GM12878 (cell line): ENCODE measurements around the gene XNDC1N. TPM values are rescaled to one million over a fixed set of nuclear protein-coding genes. Genes with fewer than 3 reads are reported as not detected.

ENCODE experiments used
- ATAC-seq: fragments of 200-7000 bp; cut with Tn5 transposase; 3 replicates; pipeline ENCODE4 v1.9.1; 2020; ENCODE audit warnings: mild to moderate bottlenecking, moderate library complexity
- BruUV-seq: library from RNA; stranded (reverse); fragments of 400-500 nt; replicated peaks from 2 replicates; lab custom pipeline; 2021; lab: Mats Ljungman, UMichigan
- CTCF ChIA-PET: fragments of 300-600 bp; sonication (Branson Sonifier 250); formaldehyde crosslinking; extraction: SDS; loops from one replicate; lab custom pipeline; 2021; ENCODE audit warnings: inconsistent platforms; lab: Yijun Ruan, JAX
- POLR2A ChIA-PET: fragments of 350-600 bp; formaldehyde crosslinking; extraction: SDS; loops from one replicate; lab custom pipeline; 2021; ENCODE audit warnings: inconsistent platforms; lab: Charles Lee
- RAD21 ChIA-PET: fragments of 300-600 bp; sonication (Branson Sonifier 250); formaldehyde crosslinking; loops from one replicate; lab custom pipeline; 2023; ENCODE audit warnings: antibody characterized with exemption; ENCODE audit not compliant: unreplicated experiment; lab: Charles Lee
- SMC1A ChIA-PET: fragments of 300-600 bp; sonication (Branson Sonifier 250); formaldehyde crosslinking; loops from one replicate; lab custom pipeline; 2023; ENCODE audit not compliant: unreplicated experiment, uncharacterized antibody; lab: Charles Lee
- DNase-seq: peaks from one replicate; pipeline ENCODE4 v3.0.0-alpha.2; 2011; ENCODE audit warnings: low read depth, low spot score
- FAIRE-seq: peaks from 3 replicates; lab custom pipeline; 2011; peaks lifted over from hg19 to GRCh38; lab: Jason Lieb, UNC
- H2AFZ ChIP-seq: 2 replicates; pipeline ENCODE4 v1.6.0; 2011; ENCODE audit warnings: low read depth, low read length, control low read depth; ENCODE audit not compliant: control insufficient read depth
- H3K27ac ChIP-seq: 2 replicates; pipeline ENCODE4 v1.5.1; 2011; ENCODE audit warnings: control low read depth; ENCODE audit not compliant: control insufficient read depth, insufficient read depth
- H3K27me3 ChIP-seq, 2 experiments: replicated peaks in 1 of 2; 2 replicates each; pipeline versions ENCODE4 v1.6.0 to v1.6.1; 2011; ENCODE audit warnings: low read length in 1 of 2; ENCODE audit not compliant: control insufficient read depth in 2 of 2, insufficient read depth in 2 of 2
- H3K36me3 ChIP-seq, 2 experiments: 2 replicates each; pipeline ENCODE4 v1.5.1; 2011; ENCODE audit warnings: low read length in 1 of 2; ENCODE audit not compliant: control insufficient read depth in 2 of 2, insufficient read depth in 2 of 2
- H3K4me1 ChIP-seq: 2 replicates; pipeline ENCODE4 v1.6.1; 2011; ENCODE audit warnings: mild to moderate bottlenecking, low read length, moderate library complexity, mixed read lengths; ENCODE audit not compliant: control insufficient read depth, insufficient read depth
- H3K4me2 ChIP-seq: 2 replicates; pipeline ENCODE4 v1.6.0; 2011; ENCODE audit warnings: control low read depth; ENCODE audit not compliant: control insufficient read depth, insufficient read depth
- H3K4me3 ChIP-seq: fragments of 200-600 bp; sonication (generic); 2 replicates; pipeline ENCODE4 v1.5.1; 2016
- H3K79me2 ChIP-seq: 2 replicates; pipeline ENCODE4 v1.6.0; 2011; ENCODE audit warnings: low read length; ENCODE audit not compliant: control insufficient read depth, insufficient read depth
- H3K9ac ChIP-seq: 2 replicates; pipeline ENCODE4 v1.8.0; 2011; ENCODE audit warnings: low read length, control low read depth, mixed read lengths; ENCODE audit not compliant: control insufficient read depth, insufficient read depth
- H3K9me3 ChIP-seq: replicated peaks from 3 replicates; pipeline ENCODE4 v1.5.1; 2011; ENCODE audit warnings: mild to moderate bottlenecking, low read length; ENCODE audit not compliant: control insufficient read depth, insufficient read depth
- H4K20me1 ChIP-seq: 2 replicates; pipeline ENCODE4 v1.6.0; 2011; ENCODE audit not compliant: control insufficient read depth, insufficient read depth
- ATF7 ChIP-seq: fragments of 450-650 bp; IDR thresholded peaks from 2 replicates; pipeline ENCODE4 v1.6.1; 2016; ENCODE audit warnings: low read depth, mild to moderate bottlenecking
- BCL11A ChIP-seq: IDR thresholded peaks from 2 replicates; pipeline ENCODE4 v1.6.1; 2011; ENCODE audit warnings: low read depth, low read length
- BCLAF1 ChIP-seq: fragments of 450-650 bp; IDR thresholded peaks from 2 replicates; pipeline ENCODE4 v1.6.1; 2017; ENCODE audit warnings: antibody characterized with exemption, mild to moderate bottlenecking, moderate library complexity
- FOXK2 ChIP-seq: fragments of 450-650 bp; IDR thresholded peaks from 2 replicates; pipeline ENCODE4 v1.6.1; 2017; ENCODE audit warnings: mild to moderate bottlenecking, moderate library complexity
- LARP7 ChIP-seq: fragments of 450-650 bp; IDR thresholded peaks from 2 replicates; pipeline ENCODE4 v1.6.1; 2017; ENCODE audit warnings: mild to moderate bottlenecking
- NRF1 ChIP-seq: conservative IDR thresholded peaks from 2 replicates; pipeline ENCODE4 v1.6.1; 2011; ENCODE audit warnings: mild to moderate bottlenecking, low read depth, low read length, improper control_type of control experiment
- RUNX3 ChIP-seq: IDR thresholded peaks from 2 replicates; pipeline ENCODE4 v1.6.1; 2012; ENCODE audit warnings: low read length, inconsistent platforms
- SUPT20H ChIP-seq: IDR thresholded peaks from 2 replicates; pipeline ENCODE4 v1.6.1; 2011; ENCODE audit warnings: low read depth, mild to moderate bottlenecking, low read length, moderate library complexity, borderline replicate concordance; ENCODE audit not compliant: control insufficient read depth
- TAF1 ChIP-seq: IDR thresholded peaks from 2 replicates; pipeline ENCODE4 v1.6.1; 2011; ENCODE audit warnings: mild to moderate bottlenecking, low read depth, low read length, borderline replicate concordance
- YBX1 ChIP-seq: fragments of 450-650 bp; IDR thresholded peaks from 2 replicates; pipeline ENCODE4 v1.6.1; 2016; ENCODE audit warnings: antibody characterized with exemption
- ZNF384 ChIP-seq: IDR thresholded peaks from 2 replicates; pipeline ENCODE4 v1.6.1; 2012; ENCODE audit warnings: low read depth, mild to moderate bottlenecking, low read length, improper control_type of control experiment, borderline replicate concordance
- WGBS: methylation state at CpG from one replicate; pipeline ENCODE4 v1.1.6; 2016; ENCODE audit warnings: low lambda C conversion rate; ENCODE audit not compliant: insufficient replicate concordance, insufficient coverage; ENCODE audit errors: missing lambda C conversion rate; 5-methylcytosine and 5-hydroxymethylcytosine counted together
- in situ Hi-C: fragments of 300-500 bp; cut with MboI; formaldehyde crosslinking; loops from 9 replicates; pipeline ENCODE4 v1.14.3; 2018; ENCODE audit warnings: mixed read lengths
- intact Hi-C: fragments of 100-400 bp; cut with micrococcal nuclease; formaldehyde crosslinking; loops from one replicate; pipeline ENCODE4 v1.14.2; 2022; ENCODE audit not compliant: unreplicated experiment
- polyA plus RNA-seq, 11 experiments: library from polyadenylated mRNA; depleted of rRNA in 4 of 11; unstranded in 6 of 11; stranded (reverse) in 5 of 11; fragments of >200 nt; fragmentation: Nextera tagmentation in 4 of 11; fragmentation: Illumina TruSeq in 1 of 11; extraction: Ambion mirVana in 4 of 11; extraction: Trizol in 1 of 11; gene quantifications; 1 replicate in 1 of 11; 2 replicates in 10 of 11; pipeline versions ENCODE4 v1.2.1 to v1.2.3, GENCODE V29; 2011 to 2016; ENCODE audit warnings: inconsistent platforms in 2 of 11, missing spikeins in 2 of 11, low read depth in 1 of 11
- total RNA-seq, 4 experiments: library from RNA; depleted of rRNA in 3 of 4; stranded (reverse); fragments of >200 nt in 3 of 4; fragmentation: Illumina TruSeq in 1 of 4; extraction: Trizol in 1 of 4; gene quantifications; 2 replicates each; pipeline versions ENCODE4 v1.2.1 to v1.2.3, GENCODE V29; 2013 to 2021

XNDC1N gene
- total and polyA plus RNA-seq, 10 of the 15 experiments (the other 5 are each of a cell fraction or from before 2014, with no cell fraction given) = 5.7 to 13.7 (median 9.8) TPM

- ATAC-seq (no peak), FAIRE-seq (no peak), DNase-seq (no peak)
- in situ Hi-C loops = no loop called here
- no peaks in the 10 kb centered on the region for H3K9me3 ChIP-seq
- POLR2A ChIA-PET = interaction anchor here (0.6 kb wide), 1 partner anchor 34 kb away, joined by 3 read pairs; no protein-coding TSS in a partner anchor
- no peaks in the 10 kb centered on the region for H3K4me1 ChIP-seq
- SMC1A ChIA-PET = no interaction called here
- no peak overlapping the region for H3K4me2 ChIP-seq
- no peaks in the 10 kb centered on the region for H4K20me1 ChIP-seq
- H3K36me3 ChIP-seq = peaks cover 0 to 12% of the 10 kb centered on the region in 2 experiments; a peak in 1 of 4 replicates
- no peak overlapping the region for H2AFZ ChIP-seq
- TF ChIP-seq BCLAF1 = no peak
- no peak for TF ChIP-seq LARP7
- TF ChIP-seq ZNF384 = no peak
- TF ChIP-seq RUNX3 = no peak
- no peak for TF ChIP-seq ATF7
- no peak for TF ChIP-seq FOXK2
- TF ChIP-seq SUPT20H = no peak
- TF ChIP-seq TAF1 = no peak
- TF ChIP-seq BCL11A = no peak
- TF ChIP-seq NRF1 = no peak
- TF ChIP-seq YBX1 = no peak
- RAD21 ChIA-PET = no interaction called here
- H3K79me2 ChIP-seq = no peaks in the 10 kb centered on the region
- H3K27ac ChIP-seq = no peak overlapping the region
- WGBS = 93% methylated on average over 7 of the region's 7 CpGs
- intact Hi-C loops = no loop called here
- no peaks in the 10 kb centered on the region for H3K27me3 ChIP-seq
- CTCF ChIA-PET = interaction anchor here (0.6 kb wide), 1 partner anchor 43 kb away, joined by 3 read pairs; no protein-coding TSS in a partner anchor
- no TSS peak for BruUV-seq
- no peak overlapping the region for H3K9ac ChIP-seq
- H3K4me3 ChIP-seq = no peak overlapping the region
Measured at GRCh38 chr11:71914617-71915189, 13.7 kb downstream of the XNDC1N start.
